Measurements from ENCODE around the gene DEPDC1. TPM values are rescaled to one million over a fixed set of nuclear protein-coding genes. Genes with fewer than 3 reads are reported as not detected.

DEPDC1 gene
- total RNA-seq, 1 donor from 2014 or later, result 1.7 TPM

DNA sequence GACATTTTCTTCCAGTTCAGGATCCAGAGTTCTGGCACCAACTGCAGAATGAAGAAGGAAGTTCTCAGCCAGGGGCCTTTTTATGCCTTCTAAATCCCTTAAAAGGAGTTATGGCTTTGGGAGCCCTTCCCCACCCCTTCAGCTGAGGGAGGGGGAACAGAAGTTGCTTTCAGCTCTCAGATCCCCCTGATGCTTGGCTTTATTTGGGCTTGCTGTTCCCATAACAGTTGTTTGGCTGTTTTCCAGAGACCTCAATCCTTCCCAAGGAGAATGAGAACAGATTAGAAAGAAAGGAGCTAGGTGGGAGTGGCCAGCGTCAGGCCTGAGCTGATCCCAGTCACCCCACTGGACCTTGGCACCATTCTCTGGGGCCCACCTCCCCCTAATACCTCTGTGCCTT, 47.0 kb downstream of the DEPDC1 start, which contains the start of gene RPE65:
TSS of gene RPE65 (minus strand) at position 54 of the 400 bp plus-strand sequence. CDS start at position 5, 49 bp downstream.
- Histone ChIP-seq H3K27me3 (no peaks in the 10 kb centered on the region), H3K4me3 (no peak within 1 kb of the TSS), H3K9me3 (no peaks in the 10 kb centered on the region), H3K36me3 (no peaks in the 10 kb centered on the region), H3K4me1 (no peaks in the 10 kb centered on the region), H3K27ac (no peak within 1 kb of the TSS)
- DNase-seq (ENCODE audit: extremely low spot score in 2 of 2), result no peak
- TF ChIP-seq POLR2A (IDR thresholded peaks at IDR 0.05), result no peak
- TF ChIP-seq, protein P1, sequence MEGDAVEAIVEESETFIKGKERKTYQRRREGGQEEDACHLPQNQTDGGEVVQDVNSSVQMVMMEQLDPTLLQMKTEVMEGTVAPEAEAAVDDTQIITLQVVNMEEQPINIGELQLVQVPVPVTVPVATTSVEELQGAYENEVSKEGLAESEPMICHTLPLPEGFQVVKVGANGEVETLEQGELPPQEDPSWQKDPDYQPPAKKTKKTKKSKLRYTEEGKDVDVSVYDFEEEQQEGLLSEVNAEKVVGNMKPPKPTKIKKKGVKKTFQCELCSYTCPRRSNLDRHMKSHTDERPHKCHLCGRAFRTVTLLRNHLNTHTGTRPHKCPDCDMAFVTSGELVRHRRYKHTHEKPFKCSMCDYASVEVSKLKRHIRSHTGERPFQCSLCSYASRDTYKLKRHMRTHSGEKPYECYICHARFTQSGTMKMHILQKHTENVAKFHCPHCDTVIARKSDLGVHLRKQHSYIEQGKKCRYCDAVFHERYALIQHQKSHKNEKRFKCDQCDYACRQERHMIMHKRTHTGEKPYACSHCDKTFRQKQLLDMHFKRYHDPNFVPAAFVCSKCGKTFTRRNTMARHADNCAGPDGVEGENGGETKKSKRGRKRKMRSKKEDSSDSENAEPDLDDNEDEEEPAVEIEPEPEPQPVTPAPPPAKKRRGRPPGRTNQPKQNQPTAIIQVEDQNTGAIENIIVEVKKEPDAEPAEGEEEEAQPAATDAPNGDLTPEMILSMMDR (IDR thresholded peaks at IDR 0.05), result no peak
- no peak for TF ChIP-seq POLR2AphosphoS5 (IDR thresholded peaks at IDR 0.05; ENCODE audit: insufficient read depth in 1 of 2, low read depth in 1 of 2)
- intact Hi-C loops (cut with DNase I), result no loop called here

DNA sequence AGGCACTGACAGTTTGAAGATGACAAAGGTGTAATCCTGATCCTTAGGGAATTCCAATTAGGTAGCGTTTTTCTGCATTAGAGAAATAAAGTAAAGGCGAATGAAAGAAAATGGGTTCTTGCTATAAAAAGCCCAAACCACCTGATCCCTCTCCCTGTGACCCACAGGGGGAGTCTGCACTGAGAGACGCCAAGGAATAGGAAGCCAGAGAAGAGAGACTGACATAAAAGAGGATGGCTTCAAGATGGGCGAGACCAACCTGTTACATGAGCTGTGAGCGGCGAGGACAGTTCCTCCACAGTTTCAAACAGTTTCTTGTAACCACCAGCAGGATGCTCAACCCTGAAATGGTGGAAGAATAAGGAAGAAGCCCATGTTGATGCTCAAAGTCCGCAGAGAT, 48.5 kb downstream of the DEPDC1 start:
- TF ChIP-seq POLR2AphosphoS5 (IDR thresholded peaks at IDR 0.05; ENCODE audit: insufficient read depth in 1 of 2, low read depth in 1 of 2), result no peak
- TF ChIP-seq POLR2A (IDR thresholded peaks at IDR 0.05), result no peak
- TF ChIP-seq, protein P1 (IDR thresholded peaks at IDR 0.05), result no peak
- intact Hi-C loops (cut with DNase I), result no loop called here

DNA sequence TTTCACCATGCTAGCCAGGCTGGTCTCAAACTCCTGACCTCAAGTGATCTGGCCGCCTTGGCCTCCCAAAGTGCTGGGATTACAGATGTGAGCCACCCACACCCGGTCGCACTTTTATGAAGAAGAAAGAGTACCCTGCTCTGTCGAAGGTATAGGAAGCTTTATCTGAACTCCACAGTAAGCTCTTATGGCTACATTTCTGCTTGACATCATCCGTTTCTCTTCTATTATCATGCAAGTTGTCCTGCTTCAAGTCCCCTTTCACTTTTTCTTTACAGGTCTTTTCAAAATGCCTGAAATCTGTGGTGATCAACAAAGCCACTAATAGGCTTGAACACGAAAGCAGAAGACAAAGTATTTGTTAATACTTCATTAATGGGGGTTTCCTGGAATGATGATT, 51.2 kb downstream of the DEPDC1 start:
- no peak for DNase-seq (ENCODE audit: extremely low spot score in 2 of 2)
- TF ChIP-seq POLR2AphosphoS5 (IDR thresholded peaks at IDR 0.05; ENCODE audit: insufficient read depth in 1 of 2, low read depth in 1 of 2) (no peak), POLR2A (IDR thresholded peaks at IDR 0.05) (no peak)
- TF ChIP-seq, protein P1 (IDR thresholded peaks at IDR 0.05), result no peak
- intact Hi-C loops (cut with DNase I), result no loop called here

More for the DNA sequence above, 48.5 kb downstream of the DEPDC1 start:
- no peaks in the 10 kb centered on the region for H3K27me3 ChIP-seq
- H3K36me3 ChIP-seq, result no peaks in the 10 kb centered on the region
- DNase-seq (ENCODE audit: extremely low spot score in 2 of 2), result no peak
- H3K4me3 ChIP-seq, result no peak overlapping the region
- no peaks in the 10 kb centered on the region for H3K9me3 ChIP-seq
- no peak overlapping the region for H3K27ac ChIP-seq
- H3K4me1 ChIP-seq, result no peaks in the 10 kb centered on the region

DNA sequence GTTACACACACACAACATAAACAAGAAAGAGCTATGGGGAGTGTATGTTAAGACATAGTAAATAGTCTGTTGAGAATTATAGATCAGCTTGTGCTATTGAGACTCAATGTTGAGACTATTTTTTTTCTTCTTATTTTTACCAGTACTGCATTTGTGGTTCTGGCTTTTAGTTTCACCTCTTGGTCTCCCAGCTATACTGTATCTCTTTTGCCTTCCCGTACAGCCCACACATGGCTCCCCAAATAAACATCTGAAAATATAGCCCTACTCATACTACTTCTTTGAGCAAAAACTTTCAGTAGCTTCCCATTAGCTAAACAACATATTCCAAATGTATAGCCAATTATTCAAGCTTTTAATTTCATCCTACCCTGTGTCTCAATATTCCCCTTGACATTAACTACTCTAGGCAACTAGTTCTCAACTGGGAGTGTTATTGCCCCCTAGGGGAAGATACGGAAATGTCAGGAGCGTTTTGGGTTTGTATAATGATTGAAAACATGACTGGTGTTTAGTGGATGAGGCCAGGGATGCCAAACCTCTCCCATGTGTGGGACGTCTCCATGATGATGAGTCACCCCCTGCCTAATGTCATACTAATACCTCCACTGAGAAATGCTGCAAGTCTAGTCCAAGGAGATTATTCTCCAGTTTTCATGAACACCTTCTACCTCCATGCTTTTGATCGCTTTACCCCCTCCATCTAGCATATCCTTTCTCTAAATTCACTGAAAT, 53.9 kb downstream of the DEPDC1 start:
- no peaks in the 10 kb centered on the region for H3K4me1 ChIP-seq
- no peak for DNase-seq (ENCODE audit: extremely low spot score in 2 of 2)
- no peak overlapping the region for H3K4me3 ChIP-seq
- no peaks in the 10 kb centered on the region for H3K9me3 ChIP-seq
- H3K27ac ChIP-seq, result no peak overlapping the region
- H3K27me3 ChIP-seq, result no peaks in the 10 kb centered on the region
- intact Hi-C loops (cut with DNase I), result no loop called here
- TF ChIP-seq, protein P1 (IDR thresholded peaks at IDR 0.05), result peak in 1 of 3 experiments; percentile 38
- TF ChIP-seq POLR2A (IDR thresholded peaks at IDR 0.05), result no peak
- no peaks in the 10 kb centered on the region for H3K36me3 ChIP-seq

More for the DNA sequence above, 51.2 kb downstream of the DEPDC1 start:
- Histone ChIP-seq H3K36me3 (no peaks in the 10 kb centered on the region), H3K9me3 (no peaks in the 10 kb centered on the region), H3K27ac (no peak overlapping the region), H3K4me3 (no peak overlapping the region), H3K27me3 (no peaks in the 10 kb centered on the region), H3K4me1 (no peaks in the 10 kb centered on the region)

DNA sequence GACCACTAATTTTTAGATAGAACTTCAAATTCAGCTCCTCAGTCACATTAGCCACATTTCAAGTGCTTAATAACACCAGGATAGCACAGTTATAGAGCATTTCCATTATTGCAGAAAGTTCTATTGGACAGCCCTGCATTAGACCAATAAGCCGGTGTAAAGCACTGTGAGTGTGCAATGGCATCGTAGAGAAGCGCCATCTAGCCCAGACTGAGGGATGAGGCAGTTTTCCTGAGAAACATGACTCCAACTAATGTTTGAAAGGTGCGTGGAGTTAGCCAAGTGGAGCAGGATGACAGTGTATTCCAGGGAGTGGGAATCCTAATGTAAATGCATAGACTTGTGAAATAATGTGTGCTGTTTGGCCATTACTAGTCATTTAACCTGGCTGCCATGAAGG, 54.9 kb downstream of the DEPDC1 start:
- TF ChIP-seq POLR2AphosphoS5 (IDR thresholded peaks at IDR 0.05; ENCODE audit: insufficient read depth in 1 of 2, low read depth in 1 of 2) (no peak), POLR2A (IDR thresholded peaks at IDR 0.05) (no peak)
- TF ChIP-seq, protein P1 (IDR thresholded peaks at IDR 0.05), result no peak
- H3K36me3 ChIP-seq, result no peaks in the 10 kb centered on the region
- no peaks in the 10 kb centered on the region for H3K9me3 ChIP-seq
- H3K27ac ChIP-seq, result no peak overlapping the region
- DNase-seq (ENCODE audit: extremely low spot score in 2 of 2), result no peak
- intact Hi-C loops (cut with DNase I), result no loop called here
- no peaks in the 10 kb centered on the region for H3K27me3 ChIP-seq
- H3K4me1 ChIP-seq, result no peaks in the 10 kb centered on the region
- H3K4me3 ChIP-seq, result no peak overlapping the region
